Mucosa of rectum (tissue), 2 donors: ENCODE data around the gene MAPKAP1.
"Not testable (repeated sequence)": the region's sequence is repeated elsewhere in the genome, so short reads cannot be mapped to it uniquely, and the experiment has no call there.

Experiments
- H3K27ac ChIP-seq, 2 donors: one replicate each; pipeline ENCODE4 v1.7.0; 2013; ENCODE audit warnings: inconsistent platforms in 2 of 2, low read depth in 2 of 2, low read length in 2 of 2
- H3K27me3 ChIP-seq, 2 donors: one replicate each; pipeline ENCODE4 v1.7.0; 2013; ENCODE audit warnings: low read length in 2 of 2; ENCODE audit not compliant: control insufficient read depth in 2 of 2, insufficient read depth in 2 of 2
- H3K36me3 ChIP-seq, 2 donors: one replicate each; pipeline ENCODE4 v1.7.0; 2013; ENCODE audit warnings: low read length in 2 of 2; ENCODE audit not compliant: control insufficient read depth in 2 of 2, insufficient read depth in 2 of 2
- H3K4me1 ChIP-seq, 2 donors: one replicate each; pipeline ENCODE4 v1.7.0; 2013; ENCODE audit warnings: low read length in 2 of 2, mild to moderate bottlenecking in 1 of 2; ENCODE audit not compliant: control insufficient read depth in 2 of 2, insufficient read depth in 2 of 2
- H3K4me3 ChIP-seq, 2 donors: one replicate each; pipeline ENCODE4 v1.7.0; 2013; ENCODE audit warnings: low read length in 2 of 2
- H3K9ac ChIP-seq, 2 donors: one replicate each; pipeline ENCODE4 v1.7.0; 2013; ENCODE audit warnings: low read length in 2 of 2, low read depth in 1 of 2, mild to moderate bottlenecking in 1 of 2
- H3K9me3 ChIP-seq, 2 donors: one replicate each; pipeline ENCODE4 v1.7.0; 2013; ENCODE audit warnings: low read length in 2 of 2; ENCODE audit not compliant: control insufficient read depth in 2 of 2
- donor health status: healthy.
- donor health status: Normal muscosa, but diverticular disease.

MAPKAP1 gene

DNA sequence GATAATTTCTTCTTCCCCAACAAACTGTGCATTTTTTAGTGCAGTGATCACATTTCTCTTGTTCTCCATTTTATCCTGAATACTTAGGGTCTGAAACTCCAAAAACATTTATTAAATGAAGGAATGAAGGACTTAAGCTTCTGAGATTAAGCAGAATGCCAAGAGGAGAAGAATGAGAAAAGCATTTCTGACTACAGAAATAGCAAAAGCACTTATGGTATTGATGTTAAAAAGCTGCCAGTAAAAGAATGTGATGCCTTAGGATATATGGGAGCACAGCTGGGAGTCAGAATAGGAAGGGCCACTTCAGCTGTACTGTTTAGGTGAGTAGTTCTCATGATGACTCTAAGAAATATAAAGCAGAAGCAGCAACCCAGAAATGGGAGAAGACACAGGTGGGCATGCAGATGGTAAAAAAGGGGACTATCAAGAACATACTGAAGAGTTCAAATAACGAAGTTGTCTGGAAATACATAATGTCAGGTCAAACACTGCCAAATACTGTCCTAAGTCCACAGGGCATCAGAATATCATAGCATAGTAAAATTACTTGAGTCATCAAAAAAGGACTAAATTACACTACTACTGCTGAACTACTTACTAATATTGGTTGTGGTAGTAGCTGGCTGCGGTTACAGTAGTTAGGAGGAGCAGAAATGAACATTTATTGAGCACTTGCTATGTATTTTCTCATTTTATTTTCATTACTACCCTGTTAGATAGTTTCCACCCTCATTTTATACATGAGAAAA lies 132.7 kb downstream of the MAPKAP1 start:
- Histone ChIP-seq H3K27ac (no peak overlapping the region), H3K9me3 (no peaks in the 10 kb centered on the region), H3K4me3 (no peak overlapping the region), H3K27me3 (no peaks in the 10 kb centered on the region), H3K4me1 (no peaks in the 10 kb centered on the region), H3K36me3 (no peaks in the 10 kb centered on the region), H3K9ac (no peak overlapping the region)

DNA sequence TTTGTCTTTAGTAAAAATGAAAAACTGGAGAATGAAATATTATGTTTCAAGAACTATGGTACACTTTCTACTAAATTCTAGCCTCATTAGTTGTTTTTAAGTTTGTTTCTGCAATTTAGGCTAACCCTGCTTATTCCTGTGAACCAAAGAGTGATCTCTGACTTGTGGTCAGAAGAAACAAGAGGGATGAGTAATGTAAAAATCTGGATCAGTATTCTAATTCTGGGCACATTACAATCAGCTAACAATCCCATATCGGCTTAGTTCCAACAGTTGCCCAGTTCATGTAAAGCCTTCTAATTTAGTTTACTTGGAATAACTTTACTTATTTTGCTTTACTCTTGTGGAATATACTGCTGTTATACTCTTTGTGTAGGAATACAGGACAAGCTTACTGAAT lies 134.5 kb downstream of the MAPKAP1 start:
- H3K4me3 ChIP-seq, H3K4me1 ChIP-seq, H3K36me3 ChIP-seq, H3K27ac ChIP-seq, H3K9me3 ChIP-seq, H3K27me3 ChIP-seq, H3K9ac ChIP-seq: not testable (repeated sequence)

DNA sequence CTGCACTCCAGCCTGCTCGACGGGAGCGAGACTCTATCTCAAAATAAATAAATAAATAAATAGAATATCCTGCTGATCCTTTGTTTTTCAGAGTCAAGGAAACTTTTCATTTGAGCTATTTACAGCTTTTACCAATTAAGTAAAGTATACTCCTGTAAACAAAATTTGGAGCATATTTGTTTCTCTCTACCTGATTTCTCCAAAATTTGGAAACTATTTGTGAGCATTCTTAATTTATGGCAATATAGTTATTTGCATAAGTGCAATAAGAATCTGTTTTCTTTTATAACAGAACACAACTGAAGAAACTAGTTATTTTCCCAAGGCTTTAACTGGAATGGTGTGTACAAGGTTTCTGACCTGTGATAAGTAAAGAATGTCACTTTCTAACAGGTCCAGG lies 135.2 kb downstream of the MAPKAP1 start:
- H3K9ac ChIP-seq, H3K27ac ChIP-seq, H3K4me1 ChIP-seq, H3K9me3 ChIP-seq, H3K27me3 ChIP-seq, H3K36me3 ChIP-seq, H3K4me3 ChIP-seq: not testable (repeated sequence)

DNA sequence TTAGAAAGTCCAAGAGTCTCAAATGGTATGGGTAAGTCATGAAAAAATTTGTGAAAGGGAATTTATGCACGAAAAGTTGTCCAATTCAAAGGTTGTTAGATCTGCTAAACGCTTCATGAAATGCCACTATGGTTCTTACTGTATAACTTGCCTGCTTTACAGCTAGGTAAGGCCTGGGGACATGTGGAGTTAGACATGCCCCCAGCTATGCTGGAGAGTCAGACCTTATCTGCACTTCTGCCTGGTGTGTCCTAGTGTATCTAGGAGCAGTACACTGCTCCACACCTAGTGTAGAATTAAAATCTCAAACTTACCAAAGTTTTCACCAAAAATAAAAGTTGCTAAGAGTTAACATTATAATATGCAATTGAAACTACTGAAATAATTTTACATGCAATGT lies 136.8 kb downstream of the MAPKAP1 start:
- Histone ChIP-seq H3K27me3 (no peaks in the 10 kb centered on the region), H3K27ac (no peak overlapping the region), H3K9me3 (no peaks in the 10 kb centered on the region), H3K4me1 (peaks cover 0 to 4% of the 10 kb centered on the region in 2 donors), H3K4me3 (no peak overlapping the region), H3K9ac (no peak overlapping the region), H3K36me3 (no peaks in the 10 kb centered on the region)

DNA sequence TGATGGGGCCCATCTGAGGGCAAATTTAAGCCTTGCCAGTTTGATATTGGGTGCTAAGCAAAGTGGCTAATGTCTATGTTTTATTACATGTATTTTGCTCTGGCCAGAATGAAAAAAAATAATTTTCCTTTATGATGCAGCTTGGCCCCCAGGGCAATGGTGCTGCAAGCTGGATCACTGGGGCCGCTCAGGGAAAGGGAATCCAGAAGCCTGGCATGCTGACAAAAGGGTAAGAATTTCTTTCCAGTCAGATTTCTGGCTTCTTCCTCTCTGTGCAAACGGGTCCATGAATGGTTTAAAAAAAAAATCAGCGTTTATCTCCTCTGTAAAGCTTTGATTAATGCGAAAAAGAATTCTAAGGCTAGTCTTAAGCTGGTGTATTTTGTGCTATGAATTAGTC lies 138.4 kb downstream of the MAPKAP1 start:
- Histone ChIP-seq H3K9ac (no peak overlapping the region), H3K4me3 (no peak overlapping the region), H3K27ac (no peak overlapping the region), H3K36me3 (no peaks in the 10 kb centered on the region), H3K4me1 (peaks cover 0 to 4% of the 10 kb centered on the region in 2 donors), H3K27me3 (no peaks in the 10 kb centered on the region), H3K9me3 (no peaks in the 10 kb centered on the region)

DNA sequence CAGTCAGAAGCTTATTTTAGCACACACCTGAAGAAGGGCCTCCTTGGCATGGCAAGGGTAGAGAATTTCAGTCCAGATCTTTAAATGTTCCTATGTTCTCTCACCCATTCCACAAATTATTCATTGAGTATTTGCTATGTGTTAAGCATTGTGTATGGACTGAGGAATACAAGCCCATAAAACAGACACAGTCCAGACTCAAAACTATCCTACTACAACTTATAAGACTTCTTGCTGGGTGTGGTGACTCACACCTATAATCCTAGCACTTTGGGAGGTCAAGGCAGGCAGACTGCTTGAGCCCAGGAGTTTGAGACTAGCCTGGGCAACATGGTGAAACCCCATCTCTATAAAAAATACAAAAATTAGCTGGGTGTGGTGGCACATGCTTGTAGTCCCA lies 141.0 kb downstream of the MAPKAP1 start:
- H3K9me3 ChIP-seq, H3K4me3 ChIP-seq, H3K4me1 ChIP-seq, H3K27ac ChIP-seq, H3K9ac ChIP-seq, H3K27me3 ChIP-seq, H3K36me3 ChIP-seq: not testable (repeated sequence)

DNA sequence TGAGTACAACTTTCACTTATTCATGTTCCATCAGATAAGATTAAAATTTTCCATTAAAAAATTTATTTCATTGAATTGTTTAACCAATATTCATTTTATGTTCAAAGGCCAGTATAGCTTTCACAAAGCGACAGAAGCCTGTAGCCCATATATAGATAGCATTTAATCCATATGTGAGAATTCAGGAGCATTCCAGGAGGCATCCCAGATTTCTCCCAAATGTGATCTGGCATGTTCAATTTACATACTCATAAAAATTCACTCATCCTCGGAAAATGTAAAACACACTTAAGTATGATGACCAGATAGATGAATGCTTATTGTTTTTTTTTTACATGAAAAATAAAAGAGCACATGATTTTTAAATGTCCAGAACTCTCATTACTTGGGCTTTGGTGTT lies 141.9 kb downstream of the MAPKAP1 start:
- Histone ChIP-seq H3K4me1 (peaks cover 4 to 10% of the 10 kb centered on the region in 2 donors), H3K9ac (no peak overlapping the region), H3K27me3 (no peaks in the 10 kb centered on the region), H3K27ac (no peak overlapping the region), H3K9me3 (no peaks in the 10 kb centered on the region), H3K36me3 (no peaks in the 10 kb centered on the region), H3K4me3 (no peak overlapping the region)

DNA sequence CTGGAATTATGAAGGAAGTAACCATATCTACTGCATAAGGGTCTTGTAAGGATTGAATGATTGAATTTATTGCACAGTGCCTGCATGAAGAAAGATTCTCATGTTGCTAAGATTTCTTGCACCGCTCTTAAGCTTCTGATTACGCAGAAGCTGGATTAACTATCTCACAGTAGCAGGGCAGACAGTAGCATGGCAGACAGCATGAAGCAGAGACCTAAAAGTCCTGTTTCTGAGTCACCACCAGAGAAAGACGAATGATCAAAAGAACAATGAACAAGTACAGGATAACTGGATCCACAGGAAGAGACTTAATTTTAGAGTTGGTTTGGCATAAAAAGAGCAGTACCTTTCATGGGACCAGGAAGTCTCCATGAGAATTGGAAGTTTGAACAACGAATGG lies 142.4 kb downstream of the MAPKAP1 start:
- H3K9ac ChIP-seq: no peak overlapping the region
- H3K4me3 ChIP-seq: no peak overlapping the region
- no peaks in the 10 kb centered on the region for H3K27me3 ChIP-seq
- no peaks in the 10 kb centered on the region for H3K9me3 ChIP-seq
- H3K27ac ChIP-seq: no peak overlapping the region
- peaks cover 4 to 10% of the 10 kb centered on the region in 2 donors for H3K4me1 ChIP-seq
- H3K36me3 ChIP-seq: no peaks in the 10 kb centered on the region

DNA sequence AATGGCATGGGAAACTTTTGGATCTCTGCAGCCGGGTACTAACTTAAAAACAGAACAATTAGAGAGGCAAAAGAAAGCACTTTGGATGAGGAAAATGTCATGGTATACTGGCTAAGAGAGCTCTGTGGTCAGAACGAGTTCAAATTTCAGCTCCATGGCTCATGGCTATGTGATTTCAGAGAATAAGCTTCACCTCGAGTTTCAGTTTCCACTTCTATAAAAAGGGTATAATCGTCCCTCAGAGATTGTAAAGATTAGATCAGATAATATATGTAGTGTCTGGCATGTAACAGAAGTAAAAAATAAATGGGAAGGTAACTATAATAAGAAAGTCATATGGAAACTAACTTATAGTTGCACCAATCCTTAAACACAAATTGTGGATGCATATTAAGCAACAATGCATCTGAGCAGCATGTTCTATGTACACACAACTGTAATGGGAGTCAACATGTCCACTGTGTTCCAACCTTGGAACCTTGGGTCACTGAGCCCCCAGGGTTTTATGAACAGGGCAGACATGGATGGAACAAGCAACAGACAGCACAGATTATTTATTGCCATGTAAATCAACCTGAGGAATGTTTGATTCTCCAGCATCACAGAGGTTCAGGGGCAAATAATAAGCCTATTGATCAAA lies 145.4 kb downstream of the MAPKAP1 start:
- Histone ChIP-seq H3K9me3 (no peaks in the 10 kb centered on the region), H3K27ac (no peak overlapping the region), H3K9ac (no peak overlapping the region), H3K4me3 (no peak overlapping the region), H3K4me1 (peaks cover 4 to 10% of the 10 kb centered on the region in 2 donors), H3K36me3 (peaks cover 6 to 9% of the 10 kb centered on the region in 2 donors), H3K27me3 (no peaks in the 10 kb centered on the region)

DNA sequence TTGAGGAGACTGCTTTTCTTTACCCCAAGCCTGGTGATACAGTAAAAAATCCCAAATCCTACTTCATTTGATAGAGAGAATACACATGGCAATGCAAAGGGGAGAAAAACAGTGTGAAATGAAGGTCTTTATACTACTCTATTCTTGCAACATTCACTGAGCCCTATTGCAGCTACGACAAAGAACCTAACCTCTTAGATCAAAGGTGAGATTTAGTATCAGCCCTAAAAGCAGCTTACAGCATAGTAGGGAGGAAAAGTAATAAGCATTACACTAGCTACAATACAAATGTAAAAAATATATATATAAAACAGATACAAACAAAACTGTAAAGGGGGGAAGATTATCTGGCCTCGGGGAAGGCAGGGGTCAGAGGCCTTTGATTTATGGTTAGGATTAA lies 147.1 kb downstream of the MAPKAP1 start:
- Histone ChIP-seq H3K9me3 (no peaks in the 10 kb centered on the region), H3K36me3 (peaks cover 6 to 9% of the 10 kb centered on the region in 2 donors), H3K27ac (no peak overlapping the region)

More for the DNA sequence above, 147.1 kb downstream of the MAPKAP1 start:
- Histone ChIP-seq H3K4me3 (no peak overlapping the region), H3K9ac (no peak overlapping the region), H3K27me3 (no peaks in the 10 kb centered on the region), H3K4me1 (peaks cover 0 to 10% of the 10 kb centered on the region in 2 donors)
